Measurements from ENCODE around the gene AGAP1. TPM values are rescaled to one million over a fixed set of nuclear protein-coding genes. Genes with fewer than 3 reads are reported as not detected.

The AGAP1 gene
- total RNA-seq, 1 donor from 2014 or later, result 33.7 TPM

DNA sequence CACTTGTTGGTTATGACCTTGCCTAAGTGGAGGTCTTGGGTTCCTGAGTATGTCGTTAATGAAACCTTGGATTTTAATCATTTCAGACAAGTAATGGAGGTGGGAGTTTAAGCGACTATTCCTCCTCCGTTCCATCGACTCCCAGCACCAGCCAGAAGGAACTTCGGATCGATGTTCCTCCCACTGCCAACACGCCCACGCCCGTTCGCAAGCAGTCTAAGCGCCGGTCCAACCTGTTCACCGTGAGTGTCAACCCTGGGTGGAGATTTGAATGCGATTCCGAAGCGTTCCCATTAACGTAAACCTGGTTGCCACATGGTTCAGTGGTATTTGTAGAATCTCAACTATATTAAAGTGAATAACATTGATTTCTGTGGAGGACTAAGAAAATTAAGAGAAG, 305.4 kb downstream of the AGAP1 start:
- no peaks in the 10 kb centered on the region for H3K27me3 ChIP-seq (ENCODE audit: control insufficient read depth, insufficient read depth, low read length)
- TF ChIP-seq, protein P1, sequence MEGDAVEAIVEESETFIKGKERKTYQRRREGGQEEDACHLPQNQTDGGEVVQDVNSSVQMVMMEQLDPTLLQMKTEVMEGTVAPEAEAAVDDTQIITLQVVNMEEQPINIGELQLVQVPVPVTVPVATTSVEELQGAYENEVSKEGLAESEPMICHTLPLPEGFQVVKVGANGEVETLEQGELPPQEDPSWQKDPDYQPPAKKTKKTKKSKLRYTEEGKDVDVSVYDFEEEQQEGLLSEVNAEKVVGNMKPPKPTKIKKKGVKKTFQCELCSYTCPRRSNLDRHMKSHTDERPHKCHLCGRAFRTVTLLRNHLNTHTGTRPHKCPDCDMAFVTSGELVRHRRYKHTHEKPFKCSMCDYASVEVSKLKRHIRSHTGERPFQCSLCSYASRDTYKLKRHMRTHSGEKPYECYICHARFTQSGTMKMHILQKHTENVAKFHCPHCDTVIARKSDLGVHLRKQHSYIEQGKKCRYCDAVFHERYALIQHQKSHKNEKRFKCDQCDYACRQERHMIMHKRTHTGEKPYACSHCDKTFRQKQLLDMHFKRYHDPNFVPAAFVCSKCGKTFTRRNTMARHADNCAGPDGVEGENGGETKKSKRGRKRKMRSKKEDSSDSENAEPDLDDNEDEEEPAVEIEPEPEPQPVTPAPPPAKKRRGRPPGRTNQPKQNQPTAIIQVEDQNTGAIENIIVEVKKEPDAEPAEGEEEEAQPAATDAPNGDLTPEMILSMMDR (IDR thresholded peaks at IDR 0.05; ENCODE audit: insufficient read depth, low read length, poor library complexity, severe bottlenecking), result no peak
- no peak for DNase-seq (ENCODE audit: low read depth)
- no peak overlapping the region for H3K4me3 ChIP-seq (ENCODE audit: low read depth, low read length)
- peaks cover 2% of the 10 kb centered on the region for H3K36me3 ChIP-seq (ENCODE audit: control insufficient read depth, insufficient read depth, low read length)

DNA sequence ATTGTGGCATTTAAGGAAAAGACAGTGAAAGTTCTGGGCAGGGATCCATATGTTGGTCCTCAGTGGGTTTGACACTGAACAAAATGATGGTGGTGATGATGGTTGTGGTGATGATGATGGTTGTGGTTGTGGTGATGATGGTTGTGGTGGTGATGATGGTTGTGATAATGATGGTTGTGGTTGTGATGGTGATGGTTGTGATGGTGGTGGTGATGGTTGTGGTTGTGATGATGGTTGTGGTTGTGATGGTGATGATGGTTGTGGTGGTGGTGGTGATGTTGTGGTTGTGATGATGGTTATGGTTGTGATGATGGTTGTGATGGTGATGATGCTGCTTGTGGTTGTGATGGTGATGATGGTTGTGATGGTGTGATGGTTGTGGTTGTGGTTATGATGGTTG, 308.7 kb downstream of the AGAP1 start:
- peaks cover 2% of the 10 kb centered on the region for H3K36me3 ChIP-seq (ENCODE audit: control insufficient read depth, insufficient read depth, low read length)
- DNase-seq (ENCODE audit: low read depth), result no peak
- no peaks in the 10 kb centered on the region for H3K27me3 ChIP-seq (ENCODE audit: control insufficient read depth, insufficient read depth, low read length)
- TF ChIP-seq, protein P1 (IDR thresholded peaks at IDR 0.05; ENCODE audit: insufficient read depth, low read length, poor library complexity, severe bottlenecking), result no peak
- H3K4me3 ChIP-seq (ENCODE audit: low read depth, low read length), result no peak overlapping the region

DNA sequence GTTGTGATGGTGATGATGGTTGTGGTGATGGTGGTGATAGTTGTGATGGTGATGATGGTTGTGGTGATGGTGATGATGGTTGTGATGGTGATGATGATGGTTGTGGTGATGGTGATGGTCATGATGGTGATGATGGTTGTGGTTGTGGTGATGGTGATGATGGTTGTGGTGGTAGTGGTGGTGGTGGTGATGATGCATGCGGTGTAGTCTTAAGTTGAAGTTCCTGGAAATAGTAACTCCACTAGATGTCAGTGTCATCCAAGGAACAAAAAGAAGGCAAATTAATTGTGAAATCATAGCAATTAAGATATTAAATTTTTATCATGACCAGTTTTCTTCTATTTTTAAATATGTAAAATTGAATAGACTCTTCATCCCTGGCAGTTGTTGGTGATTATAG, 309.2 kb downstream of the AGAP1 start:
- TF ChIP-seq, protein P1 (IDR thresholded peaks at IDR 0.05; ENCODE audit: insufficient read depth, low read length, poor library complexity, severe bottlenecking), result no peak
- no peak overlapping the region for H3K4me3 ChIP-seq (ENCODE audit: low read depth, low read length)
- peaks cover 2% of the 10 kb centered on the region for H3K36me3 ChIP-seq (ENCODE audit: control insufficient read depth, insufficient read depth, low read length)
- DNase-seq (ENCODE audit: low read depth), result no peak
- no peaks in the 10 kb centered on the region for H3K27me3 ChIP-seq (ENCODE audit: control insufficient read depth, insufficient read depth, low read length)

DNA sequence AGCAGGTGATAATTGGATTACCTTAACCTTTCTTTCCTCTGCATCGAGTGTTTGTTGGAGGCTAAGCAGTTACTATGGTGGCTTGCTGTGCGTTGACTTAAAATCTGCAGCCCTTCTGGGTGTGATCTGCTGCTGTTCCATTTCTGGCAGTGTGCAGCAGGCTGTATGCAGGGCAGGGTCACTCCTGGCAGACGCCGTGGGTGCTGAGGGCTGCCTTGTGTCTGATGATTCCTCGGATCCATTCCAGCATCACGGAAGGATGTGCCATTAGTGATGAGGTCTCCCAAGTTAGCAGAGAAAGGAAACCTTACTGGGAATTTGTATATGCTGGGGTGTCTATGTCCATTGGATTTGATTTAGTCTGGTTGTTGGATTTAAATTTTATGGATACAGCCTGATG, 310.8 kb downstream of the AGAP1 start:
- TF ChIP-seq, protein P1 (IDR thresholded peaks at IDR 0.05; ENCODE audit: insufficient read depth, low read length, poor library complexity, severe bottlenecking), result no peak

DNA sequence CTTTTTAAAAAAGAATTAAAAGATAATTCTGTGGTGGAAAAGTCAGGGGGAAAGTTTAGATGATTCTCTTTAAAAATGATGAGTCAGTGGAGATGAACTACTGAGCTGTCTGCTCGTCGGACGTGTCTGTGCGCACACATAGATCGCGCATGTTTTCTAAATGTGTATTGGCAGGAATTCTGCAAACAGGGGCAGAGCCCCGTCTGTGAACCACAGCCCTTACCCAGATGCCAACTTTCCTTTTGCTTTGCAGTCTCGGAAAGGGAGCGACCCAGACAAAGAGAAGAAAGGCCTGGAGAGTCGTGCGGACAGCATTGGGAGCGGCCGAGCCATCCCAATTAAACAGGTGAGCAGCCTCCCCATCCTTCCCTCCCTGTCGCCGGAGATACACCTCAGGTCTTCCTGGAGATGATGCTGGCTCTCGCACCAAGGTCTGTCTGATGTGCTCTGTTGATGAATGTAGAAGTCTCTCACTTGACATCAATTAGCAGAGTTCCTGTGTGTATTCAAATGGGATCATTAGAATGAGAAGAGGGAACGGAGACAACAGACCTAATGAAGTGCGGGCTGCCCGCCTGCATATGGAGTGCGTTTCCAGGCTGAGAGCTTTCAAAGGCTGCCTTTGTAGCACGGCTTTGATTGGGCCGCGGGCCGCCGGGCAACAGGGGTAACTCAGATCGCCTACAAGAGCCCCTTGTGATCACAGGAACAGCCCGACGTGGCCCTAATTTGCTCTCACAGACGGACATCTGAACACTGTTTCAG, 313.3 kb downstream of the AGAP1 start:
- H3K4me3 ChIP-seq (ENCODE audit: low read depth, low read length), result no peak overlapping the region
- H3K36me3 ChIP-seq (ENCODE audit: control insufficient read depth, insufficient read depth, low read length), result no peaks in the 10 kb centered on the region
- H3K27me3 ChIP-seq (ENCODE audit: control insufficient read depth, insufficient read depth, low read length), result no peaks in the 10 kb centered on the region
- DNase-seq (ENCODE audit: low read depth), result no peak
- TF ChIP-seq, protein P1 (IDR thresholded peaks at IDR 0.05; ENCODE audit: insufficient read depth, low read length, poor library complexity, severe bottlenecking), result no peak

More for the DNA sequence above, 310.8 kb downstream of the AGAP1 start:
- DNase-seq (ENCODE audit: low read depth), result no peak
- H3K4me3 ChIP-seq (ENCODE audit: low read depth, low read length), result no peak overlapping the region
- H3K27me3 ChIP-seq (ENCODE audit: control insufficient read depth, insufficient read depth, low read length), result no peaks in the 10 kb centered on the region
- peaks cover 2% of the 10 kb centered on the region for H3K36me3 ChIP-seq (ENCODE audit: control insufficient read depth, insufficient read depth, low read length)

DNA sequence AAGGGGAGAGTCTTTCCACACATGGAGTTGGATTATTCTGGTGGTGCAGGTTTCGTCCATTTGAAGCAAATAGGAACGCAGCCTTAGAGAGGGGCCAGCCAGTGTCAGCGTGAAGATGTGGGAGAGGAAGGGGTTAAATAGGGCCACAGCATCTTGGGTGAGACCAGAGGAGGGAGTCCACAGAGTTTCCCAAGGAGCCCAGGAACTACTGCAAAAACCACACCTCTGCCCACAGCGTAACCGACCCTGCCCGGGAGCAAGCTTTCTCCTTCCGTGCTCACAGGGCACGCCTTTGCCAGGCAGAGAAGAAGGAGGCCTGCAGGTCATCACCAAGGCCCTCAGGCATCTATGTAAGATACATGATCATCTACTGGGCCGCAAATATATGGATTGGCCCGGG, 314.5 kb downstream of the AGAP1 start:
- H3K27me3 ChIP-seq (ENCODE audit: control insufficient read depth, insufficient read depth, low read length), result no peaks in the 10 kb centered on the region
- no peak for DNase-seq (ENCODE audit: low read depth)
- H3K4me3 ChIP-seq (ENCODE audit: low read depth, low read length), result no peak overlapping the region
- TF ChIP-seq, protein P1 (IDR thresholded peaks at IDR 0.05; ENCODE audit: insufficient read depth, low read length, poor library complexity, severe bottlenecking), result no peak
- H3K36me3 ChIP-seq (ENCODE audit: control insufficient read depth, insufficient read depth, low read length), result no peaks in the 10 kb centered on the region
